Measurements from ENCODE around the gene ELL2. TPM values are rescaled to one million over a fixed set of nuclear protein-coding genes. Genes with fewer than 3 reads are reported as not detected.

ELL2 gene
- total RNA-seq, 1 donor from 2014 or later, result 50.8 TPM

- H3K9me3 Mint-ChIP-seq (ENCODE audit: unreplicated experiment), result no peaks in the 10 kb centered on the region
- H3K27me3 Mint-ChIP-seq (ENCODE audit: unreplicated experiment), result no peaks in the 10 kb centered on the region
- no peak for TF ChIP-seq CTCF (IDR thresholded peaks at IDR 0.05)
- peaks cover 15% of the 10 kb centered on the region for H3K36me3 Mint-ChIP-seq (ENCODE audit: unreplicated experiment)
- DNase-seq (ENCODE audit: extremely low spot score, unreplicated experiment), result no peak
- H3K4me3 Mint-ChIP-seq (ENCODE audit: unreplicated experiment), result no peak overlapping the region
- no peak overlapping the region for H3K27ac Mint-ChIP-seq (ENCODE audit: unreplicated experiment)
- H3K4me1 Mint-ChIP-seq (ENCODE audit: unreplicated experiment), result peaks cover 22% of the 10 kb centered on the region
Measured at GRCh38 chr5:95923918-95924544, 37.6 kb downstream of the ELL2 start.

DNA sequence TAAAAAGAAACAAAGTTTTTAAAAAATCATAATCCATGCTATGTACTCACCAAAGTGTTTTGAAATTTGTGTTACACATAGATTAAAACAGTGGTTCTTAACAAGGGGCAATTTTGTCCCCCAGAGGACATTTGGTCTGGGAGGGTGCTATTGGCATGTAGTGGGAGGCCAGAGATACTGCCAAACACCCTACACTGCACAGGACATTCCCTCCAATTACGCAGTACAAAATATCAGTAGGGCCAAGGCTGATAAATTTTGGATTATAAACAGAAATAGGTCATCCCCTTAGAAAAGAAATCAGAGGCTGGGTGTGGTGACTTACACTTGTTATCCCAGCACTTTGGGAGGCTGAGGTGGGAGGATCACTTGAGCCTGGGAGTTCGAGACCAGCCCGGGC, 38.9 kb downstream of the ELL2 start:
- H3K4me3 Mint-ChIP-seq (ENCODE audit: unreplicated experiment), result no peak overlapping the region
- peaks cover 15% of the 10 kb centered on the region for H3K36me3 Mint-ChIP-seq (ENCODE audit: unreplicated experiment)
- no peak overlapping the region for H3K27ac Mint-ChIP-seq (ENCODE audit: unreplicated experiment)
- H3K27me3 Mint-ChIP-seq (ENCODE audit: unreplicated experiment), result no peaks in the 10 kb centered on the region
- H3K9me3 Mint-ChIP-seq (ENCODE audit: unreplicated experiment), result no peaks in the 10 kb centered on the region
- H3K4me1 Mint-ChIP-seq (ENCODE audit: unreplicated experiment), result peaks cover 18% of the 10 kb centered on the region
- no peak for TF ChIP-seq CTCF (IDR thresholded peaks at IDR 0.05)
- DNase-seq (ENCODE audit: extremely low spot score, unreplicated experiment), result no peak

DNA sequence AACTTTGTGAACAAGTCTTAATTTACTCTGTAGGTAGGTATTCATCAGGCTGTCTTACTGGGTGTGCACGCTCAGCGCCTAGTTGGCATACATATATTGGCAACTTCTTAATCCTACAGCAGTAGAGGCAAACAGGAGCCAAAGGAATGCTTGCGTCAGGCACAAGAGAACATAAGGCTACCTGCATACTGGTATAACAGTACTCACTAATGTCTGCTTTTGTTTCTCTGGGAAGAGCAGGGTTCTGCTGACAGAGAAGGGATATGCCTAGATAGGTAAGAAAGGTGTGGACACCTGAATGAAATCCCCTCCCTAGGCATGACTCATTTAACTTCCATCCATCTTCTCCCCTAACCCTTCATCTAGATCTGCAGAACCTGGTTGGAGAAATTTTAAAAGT, 40.1 kb downstream of the ELL2 start:
- H3K27ac Mint-ChIP-seq (ENCODE audit: unreplicated experiment), result no peak overlapping the region
- H3K9me3 Mint-ChIP-seq (ENCODE audit: unreplicated experiment), result no peaks in the 10 kb centered on the region
- peaks cover 13% of the 10 kb centered on the region for H3K36me3 Mint-ChIP-seq (ENCODE audit: unreplicated experiment)
- no peak for TF ChIP-seq CTCF (IDR thresholded peaks at IDR 0.05)
- no peak overlapping the region for H3K4me3 Mint-ChIP-seq (ENCODE audit: unreplicated experiment)
- H3K27me3 Mint-ChIP-seq (ENCODE audit: unreplicated experiment), result no peaks in the 10 kb centered on the region
- peaks cover 22% of the 10 kb centered on the region for H3K4me1 Mint-ChIP-seq (ENCODE audit: unreplicated experiment)
- no peak for DNase-seq (ENCODE audit: extremely low spot score, unreplicated experiment)

- DNase-seq (ENCODE audit: extremely low spot score, unreplicated experiment), result no peak
- peaks cover 29% of the 10 kb centered on the region for H3K4me1 Mint-ChIP-seq (ENCODE audit: unreplicated experiment)
Measured at GRCh38 chr5:95920822-95921221, 40.8 kb downstream of the ELL2 start.

GRCh38 chr5:95919658-95920057, 42.0 kb downstream of the ELL2 start:
- peaks cover 20% of the 10 kb centered on the region for H3K36me3 Mint-ChIP-seq (ENCODE audit: unreplicated experiment)
- H3K27ac Mint-ChIP-seq (ENCODE audit: unreplicated experiment), result no peak overlapping the region

More at GRCh38 chr5:95920822-95921221, 40.8 kb downstream of the ELL2 start:
- Mint-ChIP-seq H3K9me3 (ENCODE audit: unreplicated experiment) (no peaks in the 10 kb centered on the region), H3K27ac (ENCODE audit: unreplicated experiment) (no peak overlapping the region), H3K4me3 (ENCODE audit: unreplicated experiment) (no peak overlapping the region), H3K27me3 (ENCODE audit: unreplicated experiment) (no peaks in the 10 kb centered on the region), H3K36me3 (ENCODE audit: unreplicated experiment) (peaks cover 17% of the 10 kb centered on the region)
- no peak for TF ChIP-seq CTCF (IDR thresholded peaks at IDR 0.05)

More at GRCh38 chr5:95919658-95920057, 42.0 kb downstream of the ELL2 start:
- Mint-ChIP-seq H3K27me3 (ENCODE audit: unreplicated experiment) (no peaks in the 10 kb centered on the region), H3K4me1 (ENCODE audit: unreplicated experiment) (peaks cover 23% of the 10 kb centered on the region), H3K9me3 (ENCODE audit: unreplicated experiment) (no peaks in the 10 kb centered on the region), H3K4me3 (ENCODE audit: unreplicated experiment) (no peak overlapping the region)
- no peak for DNase-seq (ENCODE audit: extremely low spot score, unreplicated experiment)
- no peak for TF ChIP-seq CTCF (IDR thresholded peaks at IDR 0.05)

All from osteocyte (in vitro differentiated cells).